OCI-M2 (cell line): ENCODE measurements around the gene TMEM255B.

ENCODE experiments used
- DNase-seq: peaks from one replicate; lab custom pipeline; 2025; ENCODE audit not compliant: unreplicated experiment; lab: John Stamatoyannopoulos, UW

The TMEM255B gene

DNA sequence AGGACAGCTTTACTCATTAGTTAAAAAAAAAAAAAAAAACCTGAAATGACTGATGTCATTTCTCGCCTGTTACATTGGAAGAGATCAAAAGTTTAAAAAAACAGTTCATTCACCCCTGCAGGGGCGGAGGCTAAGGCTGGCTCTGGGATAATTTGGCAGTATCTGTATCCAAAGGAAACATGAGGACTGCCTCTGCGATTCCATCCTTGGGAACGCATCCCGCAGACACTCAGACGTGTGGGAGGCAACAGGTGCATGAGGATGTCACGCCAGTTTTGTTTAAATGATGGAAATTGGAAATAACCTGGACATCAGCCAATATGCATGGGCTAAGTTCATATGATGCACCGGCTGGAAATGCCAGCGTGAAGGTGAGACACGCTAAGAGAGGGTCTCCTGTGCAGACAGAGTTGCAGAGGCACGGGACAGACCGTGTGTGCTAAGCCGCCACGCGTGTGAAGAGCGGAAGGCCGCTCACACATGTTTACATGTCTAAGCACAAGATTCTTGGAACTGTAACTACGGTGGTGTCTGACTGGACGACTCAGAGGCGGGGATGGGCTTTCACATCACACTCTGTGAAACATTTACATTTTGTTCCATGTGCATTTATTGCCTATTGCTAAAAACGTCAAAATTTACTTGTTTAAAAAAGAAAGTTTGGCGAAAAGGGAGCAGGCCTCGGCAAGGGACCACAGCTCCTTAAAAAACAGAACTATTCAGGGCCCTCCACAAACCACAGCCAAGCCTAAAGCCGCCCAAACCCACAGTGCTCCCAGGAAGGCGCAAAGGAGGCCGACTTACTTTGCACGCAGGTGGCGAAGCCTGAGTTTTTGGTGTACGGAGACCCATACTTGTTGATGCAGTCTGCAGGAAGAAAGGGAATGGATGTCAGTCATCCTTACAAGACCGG lies 87.0 kb downstream of the TMEM255B start:
- DNase-seq, result no peak

DNA sequence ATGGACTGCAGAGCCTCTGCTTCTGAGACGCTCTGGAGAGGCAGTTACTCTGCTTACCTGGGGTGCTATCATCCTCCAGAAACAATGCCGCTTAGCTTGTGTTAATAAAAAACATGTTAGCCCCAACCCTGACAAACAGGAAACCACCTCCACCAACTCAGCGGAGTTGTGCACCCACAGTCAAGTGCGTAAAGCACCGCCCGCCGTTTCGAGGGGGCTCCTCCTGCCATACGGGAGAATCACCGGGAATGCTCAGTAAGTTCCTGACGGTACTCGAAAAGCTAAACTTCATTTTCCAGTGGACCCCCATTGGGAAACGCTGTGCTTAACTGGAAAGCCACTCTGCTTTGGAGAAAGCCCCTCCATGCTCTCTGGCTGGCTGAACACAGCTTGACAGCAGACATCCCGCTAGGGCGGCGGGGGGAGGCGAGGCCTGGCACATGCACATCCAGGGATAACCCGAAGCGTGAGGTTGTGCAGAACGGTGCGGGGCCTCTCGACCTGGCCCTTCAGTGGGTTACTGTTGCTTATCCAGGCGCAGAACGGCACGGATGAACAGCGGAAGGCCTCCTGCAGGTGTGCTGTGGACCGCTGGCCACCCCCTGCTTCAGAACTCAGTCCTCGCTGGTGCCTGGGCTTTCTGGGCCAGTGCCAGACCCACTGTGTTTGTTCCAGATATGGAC lies 87.8 kb downstream of the TMEM255B start:
- no peak for DNase-seq

DNA sequence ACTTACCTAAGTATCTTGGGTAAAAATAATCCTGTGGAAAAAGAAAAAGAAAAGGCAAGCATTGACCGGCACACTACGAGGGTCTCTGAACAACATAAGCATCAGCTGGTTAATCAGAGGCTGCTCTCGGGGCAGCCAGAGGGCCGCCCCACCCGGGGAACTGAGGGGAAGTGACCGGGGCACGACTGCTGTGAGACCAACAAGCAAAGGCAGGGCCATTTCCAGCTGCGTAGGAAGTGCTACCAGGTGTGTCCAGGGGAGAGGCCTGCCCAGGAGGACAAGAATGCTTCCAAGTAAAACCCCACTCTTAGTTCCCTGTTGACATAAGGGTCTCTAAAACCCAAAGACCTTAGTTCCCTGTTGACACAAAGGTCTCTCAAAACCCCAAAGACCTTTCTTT lies 89.0 kb downstream of the TMEM255B start:
- DNase-seq, result no peak

- DNase-seq, result no peak
These were observed 89.6 kb downstream of the TMEM255B start for GRCh38 chr13:113848431-113849260.

DNA sequence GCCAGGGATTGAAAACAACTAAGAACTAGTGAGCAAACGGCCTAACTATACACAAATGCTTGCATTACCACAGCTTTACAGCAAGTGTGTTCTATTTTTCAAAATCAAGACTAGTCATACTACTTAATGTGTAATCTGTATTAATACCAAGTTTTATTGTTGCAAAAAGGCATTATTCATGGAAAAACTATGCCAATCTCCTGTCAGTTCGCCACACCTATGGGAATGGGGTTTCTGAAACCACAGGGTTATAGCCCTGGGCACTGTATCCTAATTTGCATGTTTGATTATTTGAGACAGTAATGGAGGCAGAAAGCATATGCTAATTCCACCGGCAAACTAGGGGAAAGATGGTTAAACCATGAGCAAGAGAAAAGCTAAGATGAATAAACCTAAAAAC lies 90.5 kb downstream of the TMEM255B start:
- no peak for DNase-seq

- DNase-seq, result no peak
These were observed 91.1 kb downstream of the TMEM255B start for GRCh38 chr13:113849981-113850721.

DNA sequence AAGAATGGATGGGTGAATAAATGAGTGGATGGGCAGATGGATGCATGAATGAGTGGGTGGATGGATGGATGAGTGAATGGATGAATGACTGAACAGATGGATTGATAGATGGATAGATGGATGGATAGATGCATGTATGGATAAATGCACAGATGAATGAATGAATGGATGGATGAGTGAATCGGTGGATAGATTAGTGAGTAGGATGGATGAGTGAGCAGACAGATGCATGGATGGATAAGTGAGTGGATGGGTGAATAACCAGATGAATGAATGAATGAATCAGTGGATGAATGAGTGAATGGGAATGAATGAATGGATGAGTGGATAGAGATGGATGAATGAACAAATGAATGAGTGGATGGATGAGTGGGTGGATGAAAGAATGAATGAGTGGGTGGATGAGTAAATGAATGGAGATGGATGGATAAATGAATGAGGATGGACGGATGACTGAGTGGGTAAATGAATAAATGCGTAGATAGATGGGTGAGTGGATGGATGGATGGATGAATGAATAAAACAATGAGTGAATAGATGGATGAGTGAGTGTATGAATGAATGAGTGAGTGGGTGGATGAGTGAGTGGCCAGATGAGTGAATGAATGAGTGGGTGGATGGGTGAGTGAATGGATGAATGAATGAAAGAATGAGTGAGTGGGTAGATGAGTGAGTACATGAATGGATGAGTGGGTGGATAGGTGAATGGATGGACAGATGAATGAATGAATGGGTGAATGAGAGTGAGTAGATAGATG lies 91.9 kb downstream of the TMEM255B start:
- DNase-seq, result no peak

DNA sequence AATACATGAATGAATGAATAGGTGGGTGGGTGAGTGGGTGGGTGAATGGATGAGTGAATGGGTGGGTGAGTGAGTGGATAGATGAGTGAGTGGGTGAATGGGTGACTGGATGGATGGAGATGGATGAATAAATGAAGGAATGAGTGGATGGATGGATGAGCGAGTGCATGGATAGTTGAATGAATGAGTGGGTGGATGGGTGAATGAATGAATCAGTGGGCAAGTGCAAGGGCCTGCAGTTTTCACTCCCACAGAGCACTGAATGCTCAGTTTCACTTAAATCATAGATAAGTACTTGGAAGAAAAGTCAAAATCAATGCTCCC lies 92.4 kb downstream of the TMEM255B start:
- DNase-seq, result no peak

GRCh38 chr13:113851826-113852535 lies 93.0 kb downstream of the TMEM255B start:
- no peak for DNase-seq

DNA sequence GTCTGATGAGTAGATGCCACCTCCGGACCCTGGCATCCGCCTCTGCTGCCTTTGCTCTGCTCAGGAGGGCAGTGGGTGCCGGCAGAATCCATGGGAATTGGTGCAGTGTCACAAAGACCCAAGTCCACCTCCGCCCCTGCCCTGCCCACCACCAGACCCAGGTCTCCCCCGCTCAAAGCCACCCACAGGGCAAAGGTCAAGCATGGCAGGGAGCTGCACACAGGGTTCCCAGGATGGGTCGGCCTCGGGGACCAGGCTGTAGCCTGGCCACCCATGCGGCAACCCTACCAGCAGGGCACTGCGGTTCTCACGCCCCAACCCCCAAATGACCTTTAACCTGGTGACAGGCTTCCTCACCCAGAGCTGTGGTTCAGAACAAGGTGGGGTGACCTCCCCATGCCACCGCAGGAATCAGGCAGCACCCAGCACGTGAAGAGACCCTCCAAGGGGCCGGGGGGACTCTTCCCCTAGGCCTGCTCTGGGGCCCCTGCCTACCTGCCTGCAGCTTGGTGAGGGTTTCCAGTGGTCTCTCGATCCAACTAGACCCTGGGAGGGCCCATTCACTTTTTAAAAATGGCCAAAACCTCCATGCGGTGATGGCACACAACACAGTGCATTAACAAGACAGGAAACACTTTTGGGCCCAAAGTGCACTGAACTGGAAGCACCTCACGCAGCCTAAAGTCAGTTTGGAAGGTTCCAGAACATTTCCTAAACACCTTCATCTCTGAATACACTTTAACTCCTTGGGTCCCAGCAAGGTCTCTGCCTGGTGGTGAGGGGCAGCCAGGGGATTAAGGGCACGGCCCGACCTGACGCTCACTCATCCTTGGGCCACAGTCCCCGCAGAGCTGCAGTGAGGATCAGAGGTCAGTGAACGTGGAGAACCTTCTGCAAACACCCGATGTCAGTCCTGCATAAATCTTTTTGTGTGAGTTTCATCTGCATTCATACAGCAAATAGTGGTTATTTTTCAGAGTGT lies 93.8 kb downstream of the TMEM255B start:
- DNase-seq, result no peak

- DNase-seq, result no peak
These were observed 94.7 kb downstream of the TMEM255B start for GRCh38 chr13:113853518-113854237.

DNA sequence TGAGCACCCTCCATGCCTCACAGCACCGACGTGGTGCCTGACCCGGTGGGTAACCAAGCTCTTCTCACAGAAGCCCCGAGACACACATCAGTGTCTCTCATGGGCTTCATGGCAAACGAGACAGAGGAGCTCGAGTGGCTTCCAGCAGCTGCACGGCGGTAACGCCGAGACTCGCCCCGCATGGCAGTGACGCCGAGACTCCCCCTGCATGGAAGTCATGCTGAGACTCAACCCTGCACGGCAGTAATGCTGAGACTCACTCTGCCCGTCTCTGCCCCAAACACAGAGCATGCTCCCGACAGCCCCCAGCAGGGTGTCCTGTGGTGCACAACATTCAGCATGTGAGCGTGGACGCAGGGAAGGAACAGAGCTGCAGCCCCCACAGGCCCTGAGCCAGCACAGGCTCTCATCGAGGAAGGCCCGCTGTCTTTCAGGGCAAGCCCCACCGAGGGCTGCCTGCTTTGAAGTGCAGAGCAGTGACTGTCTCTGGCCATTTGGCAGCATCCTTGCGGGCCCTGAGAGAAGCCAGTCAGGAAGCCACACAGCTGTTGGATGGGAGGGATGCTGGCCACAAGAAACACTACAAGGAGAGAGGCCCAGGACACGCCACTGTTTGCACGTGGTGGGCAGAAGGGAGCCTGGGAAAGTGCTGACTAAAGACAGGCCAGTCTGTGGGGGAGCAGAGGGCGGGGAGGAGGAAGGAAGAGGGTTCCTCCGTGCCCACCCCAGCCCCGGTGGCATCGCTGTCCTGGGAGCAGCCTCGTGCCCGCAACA lies 95.4 kb downstream of the TMEM255B start:
- DNase-seq, result no peak

GRCh38 chr13:113855012-113855921 lies 96.2 kb downstream of the TMEM255B start:
- no peak for DNase-seq

- DNase-seq, result no peak
These were observed 97.1 kb downstream of the TMEM255B start for GRCh38 chr13:113855931-113856715.

DNA sequence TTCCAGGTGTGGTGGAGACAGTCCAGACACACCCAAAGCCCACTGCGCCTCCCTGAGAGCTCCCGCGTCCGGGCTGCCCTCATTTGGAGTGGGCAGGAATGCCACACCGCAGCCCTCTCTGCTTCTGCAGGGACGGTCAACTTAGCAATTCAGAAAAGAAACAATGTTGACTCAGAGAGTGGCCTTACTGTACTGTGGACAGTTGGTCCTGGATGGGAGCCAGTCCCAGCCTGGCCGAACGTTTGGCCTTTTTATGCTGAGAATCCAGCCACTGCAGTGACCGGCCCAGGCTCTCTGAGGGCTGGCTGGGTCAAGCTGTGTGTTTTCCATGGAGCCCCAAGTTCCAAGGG lies 97.7 kb downstream of the TMEM255B start:
- DNase-seq, result no peak
